A549 (cell line): ENCODE data around the gene DIP2A. TPM values are rescaled to one million over a fixed set of nuclear protein-coding genes. Genes with fewer than 3 reads are reported as not detected.

Experiments used
- ATAC-seq, 2 experiments: fragments of 200-7000 bp in 1 of 2; fragments of >200 bp in 1 of 2; cut with Nextera tagmentation in 1 of 2; cut with Tn5 transposase in 1 of 2; 3 replicates each; pipeline versions ENCODE4 v1.8.0 to v1.9.1; 2018 to 2020; ENCODE audit warnings: mild to moderate bottlenecking in 1 of 2, moderate library complexity in 1 of 2
- CTCF ChIA-PET: fragments of 300-600 bp; sonication (Branson Sonifier 250); formaldehyde crosslinking; extraction: SDS; loops from one replicate; lab custom pipeline; 2021; ENCODE audit warnings: antibody characterized with exemption, inconsistent platforms; lab: Yijun Ruan, JAX
- POLR2A ChIA-PET: fragments of 350-600 bp; formaldehyde crosslinking; extraction: SDS; loops from one replicate; lab custom pipeline; 2021; ENCODE audit warnings: antibody characterized with exemption, inconsistent platforms; lab: Yijun Ruan, JAX
- DNase-seq, 2 experiments: peaks; one replicate each; pipeline versions ENCODE4 v3.0.0 to v3.0.0-alpha.2; 2011 to 2016; ENCODE audit warnings: low read depth in 1 of 2, low spot score in 1 of 2
- FAIRE-seq: peaks from 2 replicates; lab custom pipeline; 2011; peaks lifted over from hg19 to GRCh38; lab: Jason Lieb, UNC
- H3K27ac ChIP-seq, 2 experiments: fragments of >200 bp; sonication (Bioruptor Twin); formaldehyde crosslinking; 3 replicates each; pipeline ENCODE4 v1.5.1; 2016 to 2017
- H3K4me1 ChIP-seq: fragments of >200 bp; sonication (Bioruptor Twin); formaldehyde crosslinking; 3 replicates; pipeline ENCODE4 v1.6.1; 2016
- H3K4me2 ChIP-seq: fragments of >200 bp; sonication (Bioruptor Twin); formaldehyde crosslinking; 3 replicates; pipeline ENCODE4 v1.6.1; 2016
- H3K4me3 ChIP-seq: fragments of >200 bp; sonication (Bioruptor Twin); formaldehyde crosslinking; 3 replicates; pipeline ENCODE4 v1.5.1; 2016
- H3K9me3 ChIP-seq: fragments of >200 bp; sonication (Bioruptor Twin); formaldehyde crosslinking; 3 replicates; pipeline ENCODE4 v1.6.1; 2016
- CBX2 ChIP-seq: fragments of 200-600 bp; sonication (generic); IDR thresholded peaks from 2 replicates; pipeline ENCODE4 v1.6.1; 2016; ENCODE audit warnings: low read depth, mild to moderate bottlenecking, borderline replicate concordance
- HOXA7 ChIP-seq: fragments of 250-450 bp; sonication (Bioruptor Pico); IDR thresholded peaks from 2 replicates; pipeline ENCODE4 v1.5.0; 2020; ENCODE audit warnings: mild to moderate bottlenecking, moderate library complexity
- HOXB13 ChIP-seq: fragments of 250-450 bp; sonication (Bioruptor Pico); IDR thresholded peaks from 2 replicates; pipeline ENCODE4 v1.5.0; 2020; ENCODE audit warnings: low read depth, mild to moderate bottlenecking, moderate library complexity
- HOXB5 ChIP-seq: fragments of 250-450 bp; sonication (Bioruptor Pico); IDR thresholded peaks from 2 replicates; pipeline ENCODE4 v1.5.0; 2020; ENCODE audit warnings: mild to moderate bottlenecking, moderate library complexity
- JUN ChIP-seq, 2 experiments: fragments of >200 bp; sonication (Bioruptor Twin); formaldehyde crosslinking; IDR thresholded peaks; 2 replicates in 1 of 2; 3 replicates in 1 of 2; pipeline ENCODE4 v1.6.1; 2016 to 2017
- KDM1A ChIP-seq: fragments of 200-600 bp; sonication (generic); IDR thresholded peaks from 2 replicates; pipeline ENCODE4 v1.6.1; 2016; ENCODE audit warnings: low read depth, mild to moderate bottlenecking
- KDM5A ChIP-seq: fragments of 200-600 bp; sonication (generic); IDR thresholded peaks from 2 replicates; pipeline ENCODE4 v1.6.1; 2016; ENCODE audit warnings: antibody characterized with exemption, mild to moderate bottlenecking
- MYC ChIP-seq: IDR thresholded peaks from 2 replicates; pipeline ENCODE4 v1.6.1; 2012; ENCODE audit warnings: mild to moderate bottlenecking, inconsistent platforms, low read length, improper control_type of control experiment, borderline replicate concordance
- NFE2L2 ChIP-seq: fragments of 150-350 bp; conservative IDR thresholded peaks from 2 replicates; pipeline ENCODE4 v1.6.1; 2014; ENCODE audit warnings: low read length
- NPAS2 ChIP-seq: fragments of 250-450 bp; sonication (Bioruptor Pico); IDR thresholded peaks from 2 replicates; pipeline ENCODE4 v1.8.0; 2022; ENCODE audit warnings: mild to moderate bottlenecking, moderate library complexity, borderline replicate concordance
- PHF8 ChIP-seq: fragments of 200-600 bp; sonication (generic); IDR thresholded peaks from 2 replicates; pipeline ENCODE4 v1.6.1; 2016; ENCODE audit warnings: low read depth, mild to moderate bottlenecking, antibody characterized with exemption, moderate library complexity, borderline replicate concordance
- POLR2A ChIP-seq: IDR thresholded peaks from 2 replicates; pipeline ENCODE4 v1.6.1; 2012; ENCODE audit warnings: mild to moderate bottlenecking, low read length
- RARB ChIP-seq: fragments of 250-450 bp; sonication (Bioruptor Pico); IDR thresholded peaks from 2 replicates; pipeline ENCODE4 v1.8.0; 2021; ENCODE audit warnings: mild to moderate bottlenecking, moderate library complexity
- REST ChIP-seq: fragments of 200-600 bp; sonication (generic); IDR thresholded peaks from 2 replicates; pipeline ENCODE4 v1.6.1; 2016; ENCODE audit warnings: antibody characterized with exemption, mild to moderate bottlenecking, moderate library complexity
- RFX5 ChIP-seq: fragments of 450-650 bp; IDR thresholded peaks from 2 replicates; pipeline ENCODE4 v1.7.1; 2014; ENCODE audit warnings: antibody characterized with exemption, mild to moderate bottlenecking, moderate library complexity
- ZNF302 ChIP-seq: fragments of 250-450 bp; sonication (Bioruptor Pico); IDR thresholded peaks from 2 replicates; pipeline ENCODE4 v1.9.0; 2021; ENCODE audit warnings: inconsistent platforms, mild to moderate bottlenecking, moderate library complexity
- WGBS: methylation state at CpG from one replicate; pipeline ENCODE4 v1.1.6; 2017; ENCODE audit errors: missing lambda C conversion rate; 5-methylcytosine and 5-hydroxymethylcytosine counted together
- polyA minus RNA-seq: library from RNA; depleted of rRNA, polyadenylated mRNA; stranded (reverse); fragments of >200 nt; gene quantifications from 2 replicates; pipeline ENCODE4 v1.2.3, GENCODE V29; 2011; rRNA and poly(A)+ RNA removed
- polyA plus RNA-seq, 4 experiments: library from polyadenylated mRNA; depleted of rRNA in 3 of 4; stranded (reverse); fragments of >200 nt; fragmentation: RNase III in 1 of 4; extraction: RNeasy Plus Mini Kit Qiagen cat#74134 plus additional on column Dnase treatment in 1 of 4; gene quantifications; 2 replicates in 3 of 4; 3 replicates in 1 of 4; pipeline ENCODE4 v1.2.3, GENCODE V29; 2011 to 2017
- TF ChIP-seq, protein P1 (sequence below): IDR thresholded peaks from 2 replicates; pipeline ENCODE4 v1.6.1; 2012; ENCODE audit warnings: low read depth, borderline replicate concordance
- TF ChIP-seq, protein P2 (sequence below): fragments of 450-650 bp; IDR thresholded peaks from 2 replicates; pipeline ENCODE4 v1.6.1; 2014; ENCODE audit warnings: antibody characterized with exemption
- TF ChIP-seq, protein P3 (sequence below): IDR thresholded peaks from 2 replicates; pipeline ENCODE4 v1.6.1; 2012

DIP2A gene
- polyA plus RNA-seq (2011; rRNA removed) (18.0 and 18.4 TPM in 2 replicates), polyA plus RNA-seq (2017; fragmentation: RNase III; extraction: RNeasy Plus Mini Kit Qiagen cat#74134 plus additional on column Dnase treatment) (12.1 to 13.8 TPM (median 13.3 TPM) in 3 replicates), polyA minus RNA-seq (24.0 and 25.7 TPM in 2 replicates)
- 17.6 and 19.8 TPM in 2 replicates for polyA plus RNA-seq (2012; cell fraction: cytosol; rRNA removed)
- 39.4 and 46.3 TPM in 2 replicates for polyA plus RNA-seq (2012; cell fraction: nucleus; rRNA removed)

DNA sequence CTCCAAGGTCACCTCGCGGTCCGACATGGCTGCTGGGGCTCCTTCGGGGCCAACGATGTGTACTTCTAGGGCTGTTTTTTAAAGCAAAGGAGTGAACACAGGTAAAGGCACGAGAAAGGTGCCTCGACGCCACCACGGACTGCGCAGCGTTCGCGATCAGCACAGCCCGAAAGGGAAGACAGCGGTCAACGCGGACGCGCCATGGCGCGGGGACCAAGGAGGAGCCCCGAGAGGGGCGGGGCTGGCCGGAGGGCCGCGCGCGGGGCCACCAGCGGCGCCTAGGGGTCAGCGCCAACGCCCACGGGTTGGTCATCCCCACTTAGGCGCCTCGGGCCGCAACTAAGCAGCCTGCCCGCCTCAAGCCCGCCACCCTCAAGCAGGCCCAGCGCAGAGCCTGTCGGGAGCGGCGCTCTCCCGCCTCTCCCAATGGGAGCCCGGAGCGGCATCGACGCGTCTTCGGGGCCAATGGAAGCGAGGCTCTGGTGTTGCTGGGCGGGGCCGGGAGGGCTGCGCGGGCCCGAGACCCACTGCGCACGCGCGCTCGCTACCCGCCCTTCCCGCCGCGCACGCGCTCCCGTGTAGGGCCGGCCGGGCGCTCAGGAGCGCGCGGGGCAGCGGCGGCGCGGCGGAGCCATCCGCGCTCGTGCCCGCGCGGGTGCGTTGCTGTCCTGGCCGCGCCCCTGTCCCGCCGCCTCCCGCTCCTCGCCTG is at the start of gene DIP2A:
Gene DIP2A (plus strand): TSS at position 577 of the 709 bp plus-strand sequence. CDS start 241 bp downstream, outside the sequence.
- Histone ChIP-seq H3K4me1 (peaks cover 12% of the 10 kb centered on the region), H3K4me3 (peak within 1 kb of the TSS; percentile 71), H3K27ac (peak within 1 kb of the TSS; percentile 89 to 97), H3K9me3 (no peaks in the 10 kb centered on the region), H3K4me2 (peak within 1 kb of the TSS; percentile 97)
- TF ChIP-seq, protein P1, sequence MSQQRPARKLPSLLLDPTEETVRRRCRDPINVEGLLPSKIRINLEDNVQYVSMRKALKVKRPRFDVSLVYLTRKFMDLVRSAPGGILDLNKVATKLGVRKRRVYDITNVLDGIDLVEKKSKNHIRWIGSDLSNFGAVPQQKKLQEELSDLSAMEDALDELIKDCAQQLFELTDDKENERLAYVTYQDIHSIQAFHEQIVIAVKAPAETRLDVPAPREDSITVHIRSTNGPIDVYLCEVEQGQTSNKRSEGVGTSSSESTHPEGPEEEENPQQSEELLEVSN = peak; percentile 72
- TF ChIP-seq NPAS2 (CRISPR knock-in tag) (no peak), RFX5 (peak; percentile 97), KDM1A (no peak), MYC (0 out of 2 replicates have a peak, but pooled peaks have one; percentile 26), JUN (IDR thresholded peaks at IDR 0.05) (peak in 1 of 2 experiments; percentile 75; a peak in 2 of 5 replicates), PHF8 (peak; percentile 37; the same call in 1 of the 2 replicates), NFE2L2 (no peak), HOXB13 (CRISPR knock-in tag) (no peak), RARB (CRISPR knock-in tag) (no peak), REST (no peak), KDM5A (peak; percentile 55; the same call in 1 of the 2 replicates), HOXB5 (CRISPR knock-in tag) (no peak; the same call in 1 of the 2 replicates), POLR2A (peak; percentile 51), ZNF302 (CRISPR knock-in tag) (no peak), CBX2 (no peak), HOXA7 (CRISPR knock-in tag) (no peak)
- TF ChIP-seq, protein P2, sequence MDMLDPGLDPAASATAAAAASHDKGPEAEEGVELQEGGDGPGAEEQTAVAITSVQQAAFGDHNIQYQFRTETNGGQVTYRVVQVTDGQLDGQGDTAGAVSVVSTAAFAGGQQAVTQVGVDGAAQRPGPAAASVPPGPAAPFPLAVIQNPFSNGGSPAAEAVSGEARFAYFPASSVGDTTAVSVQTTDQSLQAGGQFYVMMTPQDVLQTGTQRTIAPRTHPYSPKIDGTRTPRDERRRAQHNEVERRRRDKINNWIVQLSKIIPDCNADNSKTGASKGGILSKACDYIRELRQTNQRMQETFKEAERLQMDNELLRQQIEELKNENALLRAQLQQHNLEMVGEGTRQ = no peak
- TF ChIP-seq, protein P3, sequence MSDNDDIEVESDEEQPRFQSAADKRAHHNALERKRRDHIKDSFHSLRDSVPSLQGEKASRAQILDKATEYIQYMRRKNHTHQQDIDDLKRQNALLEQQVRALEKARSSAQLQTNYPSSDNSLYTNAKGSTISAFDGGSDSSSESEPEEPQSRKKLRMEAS = peak; percentile 55; the same call in 1 of the 2 replicates
- DNase-seq (peak; percentile 95), FAIRE-seq (no peak), ATAC-seq (peak; percentile 98 to 99)
- ChIA-PET CTCF (no interaction called here), POLR2A (interaction anchor here (0.6 to 1.4 kb wide), 2 partner anchors 177 to 196 kb away, joined by 3 to 4 read pairs; partner anchors contain the start of gene PRMT2)
- 3% methylated on average over 6 of the region's 91 CpGs for WGBS
